Measurements from ENCODE around the gene SSBP2. TPM values are rescaled to one million over a fixed set of nuclear protein-coding genes. Genes with fewer than 3 reads are reported as not detected.
A peak's percentile ranks its signal among the peaks of the same experiment; 100 is the strongest.

Gene SSBP2
- total RNA-seq, 1 donor from 2014 or later, result 12.7 TPM

DNA sequence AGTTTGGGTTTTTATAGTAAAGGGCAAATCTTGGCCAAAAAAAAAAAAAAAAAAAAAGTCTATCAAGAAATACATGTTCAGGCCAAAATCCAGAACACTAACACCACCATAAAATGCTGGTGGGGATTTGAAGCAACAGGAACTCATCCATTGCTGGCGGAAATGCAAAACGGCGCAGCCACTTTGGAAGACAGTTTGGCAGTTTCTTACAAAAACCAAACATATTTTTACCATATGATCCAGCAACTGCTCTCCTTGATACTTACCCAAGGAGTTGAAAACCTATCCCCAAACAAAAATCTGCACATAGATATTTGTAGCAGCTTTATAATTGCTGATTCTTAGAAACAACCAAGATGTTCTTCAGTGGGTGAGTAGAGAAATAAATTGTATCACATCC lies 203.9 kb downstream of the SSBP2 start:
- Mint-ChIP-seq H3K36me3 (ENCODE audit: low read depth) (no peaks in the 10 kb centered on the region), H3K27ac (no peak overlapping the region), H3K27me3 (ENCODE audit: insufficient read depth) (no peaks in the 10 kb centered on the region), H3K4me1 (ENCODE audit: low read depth) (no peaks in the 10 kb centered on the region), H3K9me3 (no peaks in the 10 kb centered on the region), H3K4me3 (no peak overlapping the region)
- no peak for DNase-seq (ENCODE audit: low spot score)
- intact Hi-C loops (cut with micrococcal nuclease), result no loop called here

DNA sequence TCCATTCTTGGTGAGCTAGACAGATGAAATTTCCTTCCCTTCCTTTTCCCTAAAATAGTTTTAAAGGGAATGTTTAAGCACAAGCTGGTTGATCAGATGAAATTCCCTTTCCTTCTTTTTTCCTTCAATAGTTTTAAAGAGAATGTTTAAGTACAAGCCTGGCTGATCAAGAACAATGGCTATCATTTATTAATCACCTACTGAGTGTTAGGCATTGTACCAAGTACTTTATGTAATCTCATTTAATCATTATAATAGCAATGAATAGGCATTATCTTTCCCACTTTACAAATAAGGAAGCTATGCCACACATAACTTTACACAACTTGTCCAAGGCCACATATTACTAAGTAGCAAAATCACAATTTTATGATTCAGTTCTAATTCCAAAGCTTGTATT lies 205.0 kb downstream of the SSBP2 start:
- H3K4me3 Mint-ChIP-seq, result no peak overlapping the region
- no peaks in the 10 kb centered on the region for H3K27me3 Mint-ChIP-seq (ENCODE audit: insufficient read depth)
- intact Hi-C loops (cut with micrococcal nuclease), result no loop called here
- peaks cover 4% of the 10 kb centered on the region for H3K9me3 Mint-ChIP-seq
- no peaks in the 10 kb centered on the region for H3K4me1 Mint-ChIP-seq (ENCODE audit: low read depth)
- H3K27ac Mint-ChIP-seq, result no peak overlapping the region
- no peaks in the 10 kb centered on the region for H3K36me3 Mint-ChIP-seq (ENCODE audit: low read depth)
- no peak for DNase-seq (ENCODE audit: low spot score)

DNA sequence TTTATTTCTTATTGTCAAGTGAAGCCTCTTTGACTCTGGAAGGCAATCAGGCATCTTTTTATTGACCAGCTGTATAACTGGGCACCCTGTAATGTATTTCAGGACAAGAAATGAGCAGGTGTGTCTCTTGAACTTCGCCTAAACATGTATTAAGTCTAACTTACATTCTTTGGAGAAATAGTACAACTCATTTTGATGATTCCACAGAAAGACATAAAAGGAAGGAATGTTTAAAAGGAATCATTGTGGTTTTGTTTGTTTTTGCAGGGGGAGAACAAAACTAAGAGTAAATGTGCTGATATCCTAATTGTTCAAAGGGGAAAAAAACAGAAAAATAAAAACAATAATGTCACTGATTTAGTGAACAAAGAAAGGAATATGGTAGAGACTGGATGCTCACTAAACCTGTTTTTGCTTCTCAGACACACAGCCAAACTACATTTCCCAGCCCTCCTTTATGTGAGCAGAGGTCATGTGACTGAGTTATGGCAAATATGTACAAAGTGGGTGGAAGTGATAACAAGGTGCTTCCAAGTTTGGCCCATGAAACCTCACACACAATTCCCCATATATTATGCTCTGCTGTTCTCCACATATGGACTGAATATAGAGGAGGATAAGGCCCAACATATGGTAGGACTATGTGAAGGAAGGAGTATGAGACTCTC lies 206.4 kb downstream of the SSBP2 start:
- no peak for DNase-seq (ENCODE audit: low spot score)
- H3K4me3 Mint-ChIP-seq, result no peak overlapping the region
- no peaks in the 10 kb centered on the region for H3K27me3 Mint-ChIP-seq (ENCODE audit: insufficient read depth)
- peaks cover 8% of the 10 kb centered on the region for H3K9me3 Mint-ChIP-seq
- H3K36me3 Mint-ChIP-seq (ENCODE audit: low read depth), result peaks cover 2% of the 10 kb centered on the region
- intact Hi-C loops (cut with micrococcal nuclease), result no loop called here
- no peaks in the 10 kb centered on the region for H3K4me1 Mint-ChIP-seq (ENCODE audit: low read depth)
- no peak overlapping the region for H3K27ac Mint-ChIP-seq

DNA sequence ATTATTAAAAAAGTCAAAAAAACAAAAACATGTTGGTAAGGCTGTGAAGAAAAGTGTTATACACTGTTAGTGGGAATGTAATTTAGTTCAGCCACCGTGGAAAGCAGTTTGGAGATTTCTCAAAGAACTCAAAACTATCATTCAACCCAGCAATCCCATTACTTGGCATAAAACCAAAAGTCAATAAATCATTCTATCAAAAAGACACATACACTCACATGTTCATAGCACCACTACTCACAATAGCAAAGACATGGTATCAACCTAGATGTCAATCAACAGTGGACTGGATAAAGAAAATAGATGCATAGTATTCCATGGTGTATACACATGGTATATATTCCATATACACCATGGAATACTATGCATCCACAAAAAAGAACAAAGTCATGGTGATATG lies 208.7 kb downstream of the SSBP2 start:
- Mint-ChIP-seq H3K4me1 (ENCODE audit: low read depth) (peaks cover 20% of the 10 kb centered on the region), H3K27me3 (ENCODE audit: insufficient read depth) (no peaks in the 10 kb centered on the region), H3K27ac (no peak overlapping the region), H3K4me3 (no peak overlapping the region), H3K36me3 (ENCODE audit: low read depth) (peaks cover 2% of the 10 kb centered on the region), H3K9me3 (peaks cover 14% of the 10 kb centered on the region)
- intact Hi-C loops (cut with micrococcal nuclease), result no loop called here
- DNase-seq (ENCODE audit: low spot score), result no peak

DNA sequence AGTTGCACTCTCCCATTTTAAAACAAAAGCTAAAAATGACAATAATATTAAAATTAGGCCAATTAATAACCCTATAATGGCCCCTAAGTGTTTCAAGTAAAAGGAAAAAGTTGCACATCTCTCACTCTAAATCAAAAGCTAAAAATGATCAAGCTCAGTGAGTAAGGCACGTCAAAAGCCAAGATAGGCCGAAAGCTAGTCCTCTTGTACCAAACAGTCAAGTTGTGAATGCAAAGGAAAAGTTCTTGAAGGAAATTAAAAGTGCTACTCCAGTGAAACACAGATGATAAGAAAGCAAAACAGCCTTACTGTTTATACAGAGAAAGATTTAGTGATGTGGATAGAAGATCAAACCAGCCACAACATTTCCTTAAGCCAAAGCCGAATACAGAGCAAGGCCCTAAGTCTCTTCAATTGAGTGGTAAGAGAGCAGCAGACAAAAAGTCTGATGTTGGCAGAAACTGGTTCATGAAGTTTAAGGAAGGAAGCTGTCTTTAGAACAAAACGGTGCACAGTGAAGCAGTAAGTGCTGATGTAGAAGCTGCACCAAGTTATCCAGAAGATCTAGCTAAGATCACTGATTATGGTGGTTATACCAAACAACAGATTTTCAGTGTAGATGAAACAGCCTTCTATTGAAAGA lies 212.9 kb downstream of the SSBP2 start:
- Mint-ChIP-seq H3K27ac (peak overlapping the region; percentile 28), H3K27me3 (ENCODE audit: insufficient read depth) (no peaks in the 10 kb centered on the region), H3K36me3 (ENCODE audit: low read depth) (peaks cover 5% of the 10 kb centered on the region), H3K4me3 (no peak overlapping the region), H3K4me1 (ENCODE audit: low read depth) (peaks cover 31% of the 10 kb centered on the region), H3K9me3 (peaks cover 14% of the 10 kb centered on the region)
- DNase-seq (ENCODE audit: low spot score), result no peak
- intact Hi-C loops (cut with micrococcal nuclease), result loop anchor here (2.0 kb wide), 1 partner anchor 19 kb away; no protein-coding TSS in a partner anchor

DNA sequence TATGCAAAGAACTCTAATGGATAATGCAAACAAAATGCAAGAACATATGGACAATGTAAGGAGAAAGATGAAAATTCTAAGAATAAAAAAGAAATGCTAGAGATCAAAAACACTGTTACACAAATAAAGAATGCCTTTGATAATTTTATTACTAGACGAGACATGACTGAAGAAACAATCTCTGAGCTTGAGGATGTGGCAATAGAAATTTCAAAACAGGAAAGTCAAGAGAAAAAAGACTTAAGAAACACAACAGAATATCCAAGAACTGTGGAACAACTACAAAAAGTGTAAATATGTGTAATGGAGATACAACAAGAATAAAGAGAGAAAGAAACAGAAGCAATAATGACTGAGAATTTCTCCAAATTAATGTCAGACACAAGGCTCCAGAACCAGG lies 216.5 kb downstream of the SSBP2 start:
- H3K4me1 Mint-ChIP-seq (ENCODE audit: low read depth), result peaks cover 31% of the 10 kb centered on the region

GRCh38 chr5:81533629-81534405 lies 217.1 kb downstream of the SSBP2 start:
- H3K9me3 Mint-ChIP-seq, result peaks cover 1% of the 10 kb centered on the region
- no peak overlapping the region for H3K27ac Mint-ChIP-seq
- H3K36me3 Mint-ChIP-seq (ENCODE audit: low read depth), result peaks cover 3% of the 10 kb centered on the region
- peaks cover 27% of the 10 kb centered on the region for H3K4me1 Mint-ChIP-seq (ENCODE audit: low read depth)
- intact Hi-C loops (cut with micrococcal nuclease), result no loop called here
- H3K27me3 Mint-ChIP-seq (ENCODE audit: insufficient read depth), result no peaks in the 10 kb centered on the region
- no peak overlapping the region for H3K4me3 Mint-ChIP-seq
- no peak for DNase-seq (ENCODE audit: low spot score)

More for the DNA sequence above, 216.5 kb downstream of the SSBP2 start:
- DNase-seq (ENCODE audit: low spot score), result no peak
- Mint-ChIP-seq H3K4me3 (no peak overlapping the region), H3K36me3 (ENCODE audit: low read depth) (peaks cover 3% of the 10 kb centered on the region), H3K27me3 (ENCODE audit: insufficient read depth) (no peaks in the 10 kb centered on the region), H3K9me3 (peaks cover 6% of the 10 kb centered on the region), H3K27ac (no peak overlapping the region)
- intact Hi-C loops (cut with micrococcal nuclease), result no loop called here

- intact Hi-C loops (cut with micrococcal nuclease), result no loop called here
- Mint-ChIP-seq H3K4me1 (ENCODE audit: low read depth) (peaks cover 11% of the 10 kb centered on the region), H3K9me3 (no peaks in the 10 kb centered on the region), H3K27me3 (ENCODE audit: insufficient read depth) (no peaks in the 10 kb centered on the region), H3K4me3 (no peak overlapping the region), H3K27ac (no peak overlapping the region), H3K36me3 (ENCODE audit: low read depth) (peaks cover 2% of the 10 kb centered on the region)
- no peak for DNase-seq (ENCODE audit: low spot score)
Measured at GRCh38 chr5:81530919-81531318, 220.0 kb downstream of the SSBP2 start.

DNA sequence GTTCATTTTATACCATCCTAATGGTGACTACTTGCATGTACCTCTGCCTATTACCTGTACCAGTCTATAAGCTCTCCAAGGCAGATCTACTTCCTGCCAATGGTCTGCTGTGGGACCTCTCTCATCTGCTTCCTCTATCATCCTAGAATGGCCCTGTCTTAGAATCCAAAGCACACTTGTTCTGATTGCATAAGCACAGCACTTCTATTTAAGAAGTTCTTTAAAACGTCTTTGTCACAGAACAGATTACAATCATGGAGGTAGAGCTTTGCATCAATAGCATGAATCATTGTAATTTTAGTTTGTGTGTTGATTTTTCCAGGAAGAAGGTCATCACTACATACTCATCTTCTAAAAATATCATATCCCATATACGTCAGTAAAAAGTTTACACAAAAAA lies 225.2 kb downstream of the SSBP2 start:
- DNase-seq (ENCODE audit: low spot score), result no peak
- Mint-ChIP-seq H3K27me3 (ENCODE audit: insufficient read depth) (no peaks in the 10 kb centered on the region), H3K27ac (peak overlapping the region; percentile 88), H3K4me3 (peak overlapping the region; percentile 3), H3K9me3 (no peaks in the 10 kb centered on the region), H3K4me1 (ENCODE audit: low read depth) (peaks cover 14% of the 10 kb centered on the region), H3K36me3 (ENCODE audit: low read depth) (peaks cover 4% of the 10 kb centered on the region)
- intact Hi-C loops (cut with micrococcal nuclease), result loop anchor here (5.0 kb wide), 1 partner anchor 222 kb away; no protein-coding TSS in a partner anchor

GRCh38 chr5:81524015-81524414 lies 226.9 kb downstream of the SSBP2 start:
- Mint-ChIP-seq H3K27ac (no peak overlapping the region), H3K4me3 (no peak overlapping the region), H3K36me3 (ENCODE audit: low read depth) (peaks cover 4% of the 10 kb centered on the region), H3K4me1 (ENCODE audit: low read depth) (peaks cover 14% of the 10 kb centered on the region), H3K9me3 (no peaks in the 10 kb centered on the region), H3K27me3 (ENCODE audit: insufficient read depth) (peaks cover 2% of the 10 kb centered on the region)
- DNase-seq (ENCODE audit: low spot score), result no peak
- intact Hi-C loops (cut with micrococcal nuclease), result no loop called here

DNA sequence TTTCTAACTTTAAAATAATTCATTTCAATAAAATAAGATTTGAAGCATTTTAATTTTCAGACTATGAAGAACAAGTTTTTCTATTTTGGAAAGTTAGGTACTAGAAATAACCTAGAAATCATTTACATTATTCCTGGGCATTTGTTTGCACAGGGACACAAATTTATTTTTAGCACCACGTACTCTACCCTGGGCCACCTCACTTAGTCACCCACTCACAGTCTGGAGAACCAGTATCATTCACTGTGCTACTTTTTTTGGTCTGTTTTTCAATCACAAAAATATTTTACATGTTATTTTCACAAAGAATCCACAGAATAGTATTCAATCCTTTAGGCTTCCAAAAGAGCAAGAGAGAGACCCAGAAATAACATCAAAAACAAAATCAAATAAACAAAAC lies 228.3 kb downstream of the SSBP2 start:
- Mint-ChIP-seq H3K36me3 (ENCODE audit: low read depth) (peaks cover 2% of the 10 kb centered on the region), H3K9me3 (no peaks in the 10 kb centered on the region), H3K4me3 (no peak overlapping the region), H3K27ac (no peak overlapping the region), H3K27me3 (ENCODE audit: insufficient read depth) (peaks cover 2% of the 10 kb centered on the region), H3K4me1 (ENCODE audit: low read depth) (peaks cover 14% of the 10 kb centered on the region)
- intact Hi-C loops (cut with micrococcal nuclease), result no loop called here
- DNase-seq (ENCODE audit: low spot score), result no peak

DNA sequence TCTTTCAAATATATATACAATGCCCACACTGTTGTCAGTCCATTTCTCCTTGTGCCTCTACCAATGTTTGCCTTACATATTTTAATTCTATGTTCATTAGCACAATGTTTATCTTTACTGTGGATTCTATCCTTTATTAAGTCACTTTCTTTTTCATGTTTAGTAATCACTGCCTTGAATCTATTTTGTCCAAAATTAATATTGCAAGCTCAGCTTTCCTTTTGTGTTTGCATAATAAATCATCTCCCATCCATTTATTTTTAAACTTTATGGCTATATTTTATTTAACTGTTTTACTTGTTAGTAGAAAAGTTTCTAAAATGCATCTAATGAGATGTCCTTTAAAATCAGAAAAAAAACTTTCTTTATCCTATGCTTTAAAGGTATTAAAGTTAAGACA lies 230.1 kb downstream of the SSBP2 start:
- H3K4me1 Mint-ChIP-seq (ENCODE audit: low read depth), result peaks cover 10% of the 10 kb centered on the region
- no peaks in the 10 kb centered on the region for H3K9me3 Mint-ChIP-seq
- peaks cover 2% of the 10 kb centered on the region for H3K36me3 Mint-ChIP-seq (ENCODE audit: low read depth)
- no peak for DNase-seq (ENCODE audit: low spot score)
- intact Hi-C loops (cut with micrococcal nuclease), result no loop called here
- H3K27me3 Mint-ChIP-seq (ENCODE audit: insufficient read depth), result peaks cover 2% of the 10 kb centered on the region
- no peak overlapping the region for H3K27ac Mint-ChIP-seq
- H3K4me3 Mint-ChIP-seq, result no peak overlapping the region

Data from activated T-helper 1 cell treated with anti-CD3 and anti-CD28 coated beads, Interleukin-12 subunit alpha, Interleukin-12 subunit beta, Interleukin-2, Interleukin-4 antibody, amounts not matched to agents 30 ng/mL and 10 ng/mL and 1 ng/mL, durations not matched to agents 14 hours and 24 hours and 36 hours (primary cell).